ENCODE data around the gene KCNG4.

DNA sequence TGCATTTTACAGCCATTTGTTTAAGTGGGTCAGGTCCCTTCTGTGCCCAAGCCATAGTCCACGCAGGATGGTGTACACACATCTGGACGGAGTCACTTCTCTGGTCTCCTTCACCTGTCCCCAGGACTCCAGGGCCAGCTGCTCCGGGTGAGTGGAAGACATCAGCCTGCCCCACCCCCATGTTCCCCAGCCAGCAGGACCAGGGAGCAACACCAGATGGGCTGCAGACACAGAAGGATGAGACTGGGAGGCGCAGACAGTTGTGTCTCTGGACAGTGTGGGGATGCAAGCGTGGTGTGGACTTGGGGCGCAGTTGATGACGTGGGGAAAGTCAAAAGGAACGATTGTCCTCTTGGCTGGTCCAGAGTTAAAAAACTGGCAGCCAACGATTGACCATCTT, 30.3 kb upstream of the KCNG4 start:
- TF ChIP-seq ZNF830 (tag by site-specific recombination; IDR thresholded peaks at IDR 0.05; ENCODE audit: low read depth) (no peak), ZNF449 (tag by site-specific recombination; IDR thresholded peaks at IDR 0.05) (no peak), ZNF561 (tag by site-specific recombination; IDR thresholded peaks at IDR 0.05; ENCODE audit: borderline replicate concordance) (no peak), ZNF548 (tag by site-specific recombination; IDR thresholded peaks at IDR 0.05) (no peak), OVOL3 (tag by site-specific recombination; IDR thresholded peaks at IDR 0.05) (no peak), ZNF24 (tag by site-specific recombination; IDR thresholded peaks at IDR 0.05) (no peak), ZSCAN30 (tag by site-specific recombination; IDR thresholded peaks at IDR 0.05) (no peak), ZNF558 (tag by site-specific recombination; IDR thresholded peaks at IDR 0.05) (no peak), ZNF10 (tag by site-specific recombination; IDR thresholded peaks at IDR 0.05) (no peak), CTCF (tag by site-specific recombination; IDR thresholded peaks at IDR 0.05) (no peak), ZNF664 (tag by site-specific recombination; IDR thresholded peaks at IDR 0.05) (no peak)
- TF ChIP-seq, protein P1, sequence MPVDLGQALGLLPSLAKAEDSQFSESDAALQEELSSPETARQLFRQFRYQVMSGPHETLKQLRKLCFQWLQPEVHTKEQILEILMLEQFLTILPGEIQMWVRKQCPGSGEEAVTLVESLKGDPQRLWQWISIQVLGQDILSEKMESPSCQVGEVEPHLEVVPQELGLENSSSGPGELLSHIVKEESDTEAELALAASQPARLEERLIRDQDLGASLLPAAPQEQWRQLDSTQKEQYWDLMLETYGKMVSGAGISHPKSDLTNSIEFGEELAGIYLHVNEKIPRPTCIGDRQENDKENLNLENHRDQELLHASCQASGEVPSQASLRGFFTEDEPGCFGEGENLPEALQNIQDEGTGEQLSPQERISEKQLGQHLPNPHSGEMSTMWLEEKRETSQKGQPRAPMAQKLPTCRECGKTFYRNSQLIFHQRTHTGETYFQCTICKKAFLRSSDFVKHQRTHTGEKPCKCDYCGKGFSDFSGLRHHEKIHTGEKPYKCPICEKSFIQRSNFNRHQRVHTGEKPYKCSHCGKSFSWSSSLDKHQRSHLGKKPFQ (tag by site-specific recombination; IDR thresholded peaks at IDR 0.05), result no peak

Data from HEK293 (cell line).